OCI-LY3 (cell line): ENCODE results near the gene KRT14.

Experiments used
- CTCF ChIP-seq: fragments of 200-600, 300-600 bp; sonication (generic); IDR thresholded peaks from 2 replicates; pipeline ENCODE4 v1.5.1; 2014; ENCODE audit warnings: antibody characterized with exemption, low read length, low read depth
- EZH2phosphoT487 ChIP-seq: fragments of 200-600 bp; shearing (Covaris generic); IDR thresholded peaks from 2 replicates; pipeline ENCODE4 v1.6.1; 2018; ENCODE audit warnings: antibody characterized with exemption, mixed run types, low read depth

- TF ChIP-seq CTCF = no peak
- TF ChIP-seq EZH2phosphoT487 = no peak
Measured at GRCh38 chr17:41599680-41600079, 13.0 kb upstream of the KRT14 start.
